ENCODE measurements around the gene DPP6.

DNA sequence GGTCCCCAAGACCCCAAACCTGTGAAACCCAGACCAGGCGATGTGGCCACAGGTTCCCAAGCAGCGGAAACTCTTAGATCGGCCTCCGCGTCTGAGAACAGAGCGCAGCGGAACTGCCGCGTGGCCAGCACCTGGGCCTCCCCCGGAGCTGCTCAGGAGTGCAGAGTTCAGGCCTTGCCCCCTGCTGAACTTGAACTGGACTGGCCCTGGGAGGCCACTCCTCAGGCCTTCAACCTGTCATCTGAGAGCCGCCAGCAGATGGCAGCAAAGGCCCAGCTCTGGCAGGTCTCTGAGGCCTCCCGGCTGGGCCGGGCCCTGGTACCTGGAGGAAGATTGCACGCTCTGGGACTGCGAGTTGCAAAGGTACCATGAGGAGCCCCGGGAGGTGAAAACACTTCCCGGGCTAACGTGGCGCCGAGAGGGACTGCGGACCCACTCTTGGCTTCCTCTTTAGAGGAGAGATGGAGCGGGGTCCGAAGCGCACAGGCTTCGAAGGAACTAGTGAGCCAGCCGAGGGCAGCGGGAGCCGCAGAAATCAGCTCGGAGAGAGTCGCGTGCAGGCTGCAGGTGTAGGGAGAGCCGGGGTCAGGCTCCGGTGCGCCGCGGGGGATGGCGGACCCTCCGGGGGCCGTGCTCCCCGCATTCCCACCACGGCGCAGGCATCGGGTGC, 861.6 kb downstream of the DPP6 start:
- TF ChIP-seq, protein P1, sequence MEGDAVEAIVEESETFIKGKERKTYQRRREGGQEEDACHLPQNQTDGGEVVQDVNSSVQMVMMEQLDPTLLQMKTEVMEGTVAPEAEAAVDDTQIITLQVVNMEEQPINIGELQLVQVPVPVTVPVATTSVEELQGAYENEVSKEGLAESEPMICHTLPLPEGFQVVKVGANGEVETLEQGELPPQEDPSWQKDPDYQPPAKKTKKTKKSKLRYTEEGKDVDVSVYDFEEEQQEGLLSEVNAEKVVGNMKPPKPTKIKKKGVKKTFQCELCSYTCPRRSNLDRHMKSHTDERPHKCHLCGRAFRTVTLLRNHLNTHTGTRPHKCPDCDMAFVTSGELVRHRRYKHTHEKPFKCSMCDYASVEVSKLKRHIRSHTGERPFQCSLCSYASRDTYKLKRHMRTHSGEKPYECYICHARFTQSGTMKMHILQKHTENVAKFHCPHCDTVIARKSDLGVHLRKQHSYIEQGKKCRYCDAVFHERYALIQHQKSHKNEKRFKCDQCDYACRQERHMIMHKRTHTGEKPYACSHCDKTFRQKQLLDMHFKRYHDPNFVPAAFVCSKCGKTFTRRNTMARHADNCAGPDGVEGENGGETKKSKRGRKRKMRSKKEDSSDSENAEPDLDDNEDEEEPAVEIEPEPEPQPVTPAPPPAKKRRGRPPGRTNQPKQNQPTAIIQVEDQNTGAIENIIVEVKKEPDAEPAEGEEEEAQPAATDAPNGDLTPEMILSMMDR (IDR thresholded peaks at IDR 0.05) = peak; percentile 82 to 95 (median 92)
- TF ChIP-seq POLR2A (IDR thresholded peaks at IDR 0.05) = no peak

Data from heart left ventricle (tissue), 13 donors.